K562 (cell line): ENCODE results near the gene CCDC18. TPM values are rescaled to one million over a fixed set of nuclear protein-coding genes. Genes with fewer than 3 reads are reported as not detected.

Experiments
- ATAC-seq: fragments of 200-7000 bp; cut with Tn5 transposase; 3 replicates; pipeline ENCODE4 v1.9.1; 2020; ENCODE audit warnings: moderate library complexity
- BruUV-seq: library from RNA; stranded (reverse); fragments of 400-500 nt; replicated peaks from 2 replicates; lab custom pipeline; 2021; lab: Mats Ljungman, UMichigan
- CTCF ChIA-PET: fragments of 300-600 bp; formaldehyde crosslinking; extraction: SDS; loops from one replicate; lab custom pipeline; 2021; ENCODE audit warnings: low intra/inter-chr PET ratio; lab: Yijun Ruan, JAX
- POLR2A ChIA-PET: fragments of 300-600, 350-650 bp; sonication (Branson Sonifier 250); formaldehyde crosslinking; extraction: SDS; loops from one replicate; lab custom pipeline; 2021; ENCODE audit warnings: antibody characterized with exemption, inconsistent platforms; lab: Yijun Ruan, JAX
- DNase-seq, 4 experiments: peaks; one replicate each; pipeline versions ENCODE4 v3.0.0 to v3.0.0-alpha.2; 2011 to 2018; ENCODE audit warnings: low spot score in 3 of 4, mixed read lengths in 3 of 4; ENCODE audit errors: extremely low read depth in 1 of 4
- FAIRE-seq: peaks from 2 replicates; lab custom pipeline; 2011; peaks lifted over from hg19 to GRCh38; lab: Jason Lieb, UNC
- H2AFZ ChIP-seq: 2 replicates; pipeline ENCODE4 v1.6.0; 2011; ENCODE audit warnings: low read depth, low read length, control low read depth, inconsistent platforms
- H3K27ac ChIP-seq: fragments of 200-600 bp; 3 replicates; pipeline ENCODE4 v1.8.0; 2011; ENCODE audit warnings: low read depth, mild to moderate bottlenecking, control low read depth, inconsistent platforms, low read length, moderate library complexity, mixed read lengths; ENCODE audit errors: extremely low read depth
- H3K27me3 ChIP-seq, 2 experiments: fragments of 300-600 bp in 1 of 2; 2 replicates in 1 of 2; 3 replicates in 1 of 2; pipeline versions ENCODE4 v1.6.0 to v1.8.0; 2011; ENCODE audit warnings: inconsistent platforms in 2 of 2, low read length in 2 of 2, mild to moderate bottlenecking in 1 of 2, mixed read lengths in 1 of 2, moderate library complexity in 1 of 2; ENCODE audit not compliant: control insufficient read depth in 2 of 2, insufficient read depth in 2 of 2
- H3K36me3 ChIP-seq: fragments of 300-600 bp; 3 replicates; pipeline ENCODE4 v1.8.0; 2011; ENCODE audit warnings: mild to moderate bottlenecking, low read length, inconsistent platforms; ENCODE audit not compliant: control insufficient read depth, insufficient read depth
- H3K4me1 ChIP-seq, 2 experiments: fragments of 200-600 bp in 1 of 2; replicated peaks in 1 of 2; 2 replicates in 1 of 2; 3 replicates in 1 of 2; pipeline versions ENCODE4 v1.5.1 to v1.8.0; 2011; ENCODE audit warnings: inconsistent platforms in 2 of 2, low read length in 2 of 2, mild to moderate bottlenecking in 1 of 2, mixed read lengths in 1 of 2, moderate library complexity in 1 of 2; ENCODE audit not compliant: control insufficient read depth in 2 of 2, insufficient read depth in 2 of 2
- H3K4me2 ChIP-seq: 2 replicates; pipeline ENCODE4 v1.6.1; 2011; ENCODE audit warnings: low read length, control low read depth, inconsistent platforms, mixed read lengths; ENCODE audit not compliant: insufficient read depth
- H3K4me3 ChIP-seq: fragments of 200-600 bp; sonication (generic), shearing (Covaris generic); 2 replicates; pipeline ENCODE4 v1.5.1; 2016; ENCODE audit warnings: control low read depth, inconsistent platforms
- H3K79me2 ChIP-seq: fragments of 200-600 bp; 3 replicates; pipeline ENCODE4 v1.8.0; 2011; ENCODE audit warnings: low read length, inconsistent platforms; ENCODE audit not compliant: control insufficient read depth, insufficient read depth
- H3K9ac ChIP-seq, 2 experiments: 2 replicates each; pipeline versions ENCODE4 v1.6.0 to v1.6.1; 2011; ENCODE audit warnings: low read depth in 2 of 2, low read length in 2 of 2, control low read depth in 1 of 2, inconsistent platforms in 1 of 2, mild to moderate bottlenecking in 1 of 2, mixed read lengths in 1 of 2; ENCODE audit not compliant: insufficient read depth in 1 of 2
- H3K9me1 ChIP-seq: one replicate; pipeline ENCODE4 v1.6.0; 2011; ENCODE audit warnings: inconsistent platforms, mild to moderate bottlenecking, low read length, moderate library complexity; ENCODE audit not compliant: control insufficient read depth, insufficient read depth
- H3K9me3 ChIP-seq: replicated peaks from 2 replicates; pipeline ENCODE4 v1.5.1; 2011; ENCODE audit warnings: low read depth, low read length, inconsistent platforms; ENCODE audit not compliant: control insufficient read depth, insufficient read depth
- H4K20me1 ChIP-seq: replicated peaks from 2 replicates; pipeline ENCODE4 v1.6.1; 2011; ENCODE audit warnings: low read length, inconsistent platforms, mixed read lengths; ENCODE audit not compliant: control insufficient read depth, insufficient read depth
- CC2D1A ChIP-seq: fragments of 450-650 bp; IDR thresholded peaks from 2 replicates; pipeline ENCODE4 v1.6.1; 2017; ENCODE audit warnings: mild to moderate bottlenecking
- ETV6 ChIP-seq, 3 experiments: fragments of 150-350 bp in 1 of 3; sonication (generic) in 1 of 3; formaldehyde crosslinking in 1 of 3; IDR thresholded peaks; 2 replicates each; pipeline versions ENCODE4 v1.6.1 to v1.8.0; 2014 to 2022; ENCODE audit warnings: borderline replicate concordance in 2 of 3, low read depth in 2 of 3, antibody characterized with exemption in 1 of 3, low read length in 1 of 3, mild to moderate bottlenecking in 1 of 3, missing genetic modification reagents in 1 of 3
- HDAC6 ChIP-seq: IDR thresholded peaks from 2 replicates; pipeline ENCODE4 v1.6.1; 2012; ENCODE audit warnings: low read depth, mild to moderate bottlenecking, control low read depth, inconsistent platforms, low read length, moderate library complexity
- IRF2 ChIP-seq: sonication (generic); formaldehyde crosslinking; IDR thresholded peaks from 2 replicates; pipeline ENCODE4 v1.8.1; 2022; ENCODE audit warnings: mild to moderate bottlenecking, missing genetic modification reagents
- L3MBTL2 ChIP-seq: fragments of 450-650 bp; IDR thresholded peaks from 2 replicates; pipeline ENCODE4 v1.6.1; 2016; ENCODE audit warnings: mild to moderate bottlenecking, moderate library complexity
- MED1 ChIP-seq: sonication (generic); formaldehyde crosslinking; IDR thresholded peaks from 2 replicates; pipeline ENCODE4 v1.8.1; 2023; ENCODE audit warnings: missing genetic modification reagents, borderline replicate concordance
- MYC ChIP-seq, 2 experiments: fragments of 250-450 bp in 1 of 2; sonication (Bioruptor Pico) in 1 of 2; IDR thresholded peaks; 2 replicates each; pipeline versions ENCODE4 v1.5.1 to v1.6.1; 2012 to 2021; ENCODE audit warnings: low read depth in 2 of 2, borderline replicate concordance in 1 of 2, improper control_type of control experiment in 1 of 2, low read length in 1 of 2, mild to moderate bottlenecking in 1 of 2, moderate library complexity in 1 of 2
- PRPF4 ChIP-seq: fragments of 200-400 bp; formaldehyde crosslinking; IDR thresholded peaks from one replicate; pipeline ENCODE4 v1.6.1; 2017; ENCODE audit warnings: low read length, low read depth, mild to moderate bottlenecking; ENCODE audit not compliant: insufficient read depth, poor library complexity, severe bottlenecking
- TAF1 ChIP-seq: IDR thresholded peaks from 2 replicates; pipeline ENCODE4 v1.6.1; 2011; ENCODE audit warnings: mild to moderate bottlenecking, low read length, moderate library complexity; ENCODE audit not compliant: insufficient read depth, control insufficient read depth, severe bottlenecking; ENCODE audit errors: extremely low read depth
- TRIM24 ChIP-seq, 2 experiments: fragments of 450-650 bp; IDR thresholded peaks; 2 replicates each; pipeline ENCODE4 v1.6.1; 2016
- ZBED1 ChIP-seq: IDR thresholded peaks from 2 replicates; pipeline ENCODE4 v1.6.1; 2014
- ZNF232 ChIP-seq: sonication (generic); formaldehyde crosslinking; IDR thresholded peaks from 2 replicates; pipeline ENCODE4 v1.8.0; 2022; ENCODE audit warnings: mild to moderate bottlenecking, missing genetic modification reagents
- ZNF589 ChIP-seq: fragments of 200-800 bp; sonication (Bioruptor generic); IDR thresholded peaks from 2 replicates; pipeline ENCODE4 v1.6.1; 2016; ENCODE audit warnings: low read depth, missing genetic modification characterization, missing compliant biosample characterization
- ZNF696 ChIP-seq: fragments of 250-450 bp; sonication (Bioruptor Pico); conservative IDR thresholded peaks from 2 replicates; pipeline ENCODE4 v1.4.0; 2020; ENCODE audit warnings: mild to moderate bottlenecking, moderate library complexity
- in situ Hi-C: fragments of 300-500 bp; cut with MboI; formaldehyde crosslinking; loops from 4 replicates; pipeline ENCODE4 v1.15.0; 2018; ENCODE audit warnings: inconsistent platforms, mixed read lengths
- intact Hi-C: fragments of 100-400 bp; cut with micrococcal nuclease; formaldehyde crosslinking; loops from 2 replicates; pipeline ENCODE4 v1.14.2; 2022
- polyA plus RNA-seq, 8 experiments: library from polyadenylated mRNA; depleted of rRNA in 4 of 8; stranded (reverse) in 5 of 8; unstranded in 3 of 8; fragments of >200 nt; fragmentation: Nextera tagmentation in 2 of 8; fragmentation: Illumina TruSeq in 1 of 8; extraction: Ambion mirVana in 2 of 8; extraction: Trizol in 1 of 8; gene quantifications; 2 replicates each; pipeline versions ENCODE4 v1.2.1 to v1.2.3, GENCODE V29; 2011 to 2014; ENCODE audit warnings: inconsistent platforms in 1 of 8, missing spikeins in 1 of 8
- total RNA-seq, 7 experiments: library from RNA; depleted of rRNA in 6 of 7; stranded (reverse); fragments of >200 nt in 6 of 7; fragmentation: Illumina TruSeq in 2 of 7; extraction: Trizol in 2 of 7; gene quantifications; 2 replicates each; pipeline versions ENCODE4 v1.2.1 to v1.2.3, GENCODE V29; 2011 to 2021; ENCODE audit warnings: low replicate concordance in 1 of 7
- TF ChIP-seq, protein P1 (sequence below): IDR thresholded peaks from 3 replicates; pipeline ENCODE4 v1.6.1; 2011; ENCODE audit warnings: borderline replicate concordance, mild to moderate bottlenecking, moderate library complexity; ENCODE audit not compliant: insufficient read length; ENCODE audit errors: extremely low read depth

The CCDC18 gene
- total and polyA plus RNA-seq, 9 of the 15 experiments (the other 6 are each of a cell fraction or from before 2014, with no cell fraction given), result 19.5 to 34.2 (median 24.3) TPM

DNA sequence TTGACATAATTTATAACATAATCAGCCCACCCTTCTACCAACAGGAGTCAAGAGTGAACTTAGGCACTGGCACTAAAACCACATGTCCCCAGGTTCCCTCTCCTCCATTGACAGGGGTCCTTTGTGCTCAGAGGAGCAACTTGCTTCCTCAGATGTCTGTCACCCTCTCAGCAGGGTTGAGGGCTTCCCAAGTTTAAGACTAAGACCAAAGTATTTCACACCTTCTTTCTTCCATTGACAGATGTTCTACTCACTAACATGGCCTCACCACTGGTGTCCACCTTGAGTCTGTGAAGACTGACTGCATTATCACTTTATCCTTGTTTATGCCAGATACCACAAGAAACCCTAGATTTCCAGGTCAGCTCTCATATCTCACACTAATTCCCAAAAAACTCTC is 56.5 kb downstream of the CCDC18 start:
- Histone ChIP-seq H3K27ac (no peak overlapping the region), H3K4me2 (no peak overlapping the region), H4K20me1 (no peaks in the 10 kb centered on the region), H3K4me3 (no peak overlapping the region), H3K9me1 (no peaks in the 10 kb centered on the region), H2AFZ (no peak overlapping the region), H3K27me3 (no peaks in the 10 kb centered on the region), H3K9me3 (no peaks in the 10 kb centered on the region), H3K4me1 (no peaks in the 10 kb centered on the region), H3K9ac (no peak overlapping the region), H3K36me3 (peaks cover 51% of the 10 kb centered on the region), H3K79me2 (no peaks in the 10 kb centered on the region)
- ATAC-seq, result no peak
- ChIA-PET CTCF (no interaction called here), POLR2A (no interaction called here)
- no peak for DNase-seq
- intact Hi-C loops (no loop called here), in situ Hi-C loops (no loop called here)
- TF ChIP-seq CC2D1A (no peak), TRIM24 (IDR thresholded peaks at IDR 0.05) (no peak), MYC (IDR thresholded peaks at IDR 0.05; ENCODE audit: low read depth, low read length) (no peak), MYC (CRISPR knock-in tag; IDR thresholded peaks at IDR 0.05; ENCODE audit: borderline replicate concordance, low read depth) (no peak), MED1 (no peak), ZNF696 (CRISPR knock-in tag) (no peak), TAF1 (no peak), L3MBTL2 (no peak), PRPF4 (no peak), HDAC6 (no peak), ETV6 (IDR thresholded peaks at IDR 0.05; ENCODE audit: borderline replicate concordance in 1 of 2, low read depth in 2 of 2, low read length in 1 of 2) (no peak), ETV6 (CRISPR knock-in tag; IDR thresholded peaks at IDR 0.05; ENCODE audit: borderline replicate concordance) (no peak), ZNF589 (CRISPR knock-in tag) (no peak), ZBED1 (no peak), IRF2 (CRISPR knock-in tag) (no peak), ZNF232 (CRISPR knock-in tag) (no peak)
- TF ChIP-seq, protein P1, sequence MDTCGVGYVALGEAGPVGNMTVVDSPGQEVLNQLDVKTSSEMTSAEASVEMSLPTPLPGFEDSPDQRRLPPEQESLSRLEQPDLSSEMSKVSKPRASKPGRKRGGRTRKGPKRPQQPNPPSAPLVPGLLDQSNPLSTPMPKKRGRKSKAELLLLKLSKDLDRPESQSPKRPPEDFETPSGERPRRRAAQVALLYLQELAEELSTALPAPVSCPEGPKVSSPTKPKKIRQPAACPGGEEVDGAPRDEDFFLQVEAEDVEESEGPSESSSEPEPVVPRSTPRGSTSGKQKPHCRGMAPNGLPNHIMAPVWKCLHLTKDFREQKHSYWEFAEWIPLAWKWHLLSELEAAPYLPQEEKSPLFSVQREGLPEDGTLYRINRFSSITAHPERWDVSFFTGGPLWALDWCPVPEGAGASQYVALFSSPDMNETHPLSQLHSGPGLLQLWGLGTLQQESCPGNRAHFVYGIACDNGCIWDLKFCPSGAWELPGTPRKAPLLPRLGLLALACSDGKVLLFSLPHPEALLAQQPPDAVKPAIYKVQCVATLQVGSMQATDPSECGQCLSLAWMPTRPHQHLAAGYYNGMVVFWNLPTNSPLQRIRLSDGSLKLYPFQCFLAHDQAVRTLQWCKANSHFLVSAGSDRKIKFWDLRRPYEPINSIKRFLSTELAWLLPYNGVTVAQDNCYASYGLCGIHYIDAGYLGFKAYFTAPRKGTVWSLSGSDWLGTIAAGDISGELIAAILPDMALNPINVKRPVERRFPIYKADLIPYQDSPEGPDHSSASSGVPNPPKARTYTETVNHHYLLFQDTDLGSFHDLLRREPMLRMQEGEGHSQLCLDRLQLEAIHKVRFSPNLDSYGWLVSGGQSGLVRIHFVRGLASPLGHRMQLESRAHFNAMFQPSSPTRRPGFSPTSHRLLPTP, result no peak
- no peak for FAIRE-seq
- BruUV-seq, result no TSS peak
